B cell (primary cell): ENCODE measurements around the gene NPR1. TPM values are rescaled to one million over a fixed set of nuclear protein-coding genes. Genes with fewer than 3 reads are reported as not detected.

Source experiments
- ATAC-seq: fragments of 200-7000 bp; cut with Tn5 transposase; one replicate; pipeline ENCODE4 v1.10.0; 2021; ENCODE audit warnings: low read depth, mild to moderate bottlenecking, moderate number of reproducible peaks, moderate library complexity
- CTCF ChIA-PET: fragments of 350-600 bp; sonication (Branson Sonifier 250); formaldehyde crosslinking; loops from one replicate; lab custom pipeline; 2021; ENCODE audit warnings: antibody characterized with exemption, inconsistent platforms; lab: Charles Lee
- POLR2A ChIA-PET: fragments of 350-600 bp; sonication (Branson Sonifier 250); formaldehyde crosslinking; loops from one replicate; lab custom pipeline; 2021; ENCODE audit warnings: antibody characterized with exemption; lab: Charles Lee
- DNase-seq: peaks from one replicate; pipeline ENCODE4 v3.0.0; 2013
- H2AFZ ChIP-seq: 2 replicates; pipeline ENCODE4 v1.6.1; 2012; ENCODE audit warnings: mild to moderate bottlenecking, low read depth, low read length; ENCODE audit not compliant: insufficient read depth, poor library complexity, severe bottlenecking
- H3K27ac ChIP-seq, 2 donors: 1 replicate in 1 of 2; 2 replicates in 1 of 2; pipeline ENCODE4 v1.5.1; 2012 to 2013; ENCODE audit warnings: low read length in 2 of 2, mild to moderate bottlenecking in 2 of 2, moderate library complexity in 1 of 2
- H3K27me3 ChIP-seq, 4 experiments: fragments of 200-600 bp in 1 of 4; sonication (generic) in 1 of 4; replicated peaks in 1 of 4; 1 replicate in 2 of 4; 2 replicates in 2 of 4; pipeline versions ENCODE4 v1.6.1 to v1.7.0; 2013 to 2016; ENCODE audit warnings: low read length in 3 of 4, mild to moderate bottlenecking in 2 of 4, mixed read lengths in 1 of 4, moderate library complexity in 1 of 4; ENCODE audit not compliant: insufficient read depth in 4 of 4, control insufficient read depth in 3 of 4; ENCODE audit errors: control extremely low read depth in 1 of 4
- H3K36me3 ChIP-seq, 2 experiments: replicated peaks in 1 of 2; 1 replicate in 1 of 2; 2 replicates in 1 of 2; pipeline versions ENCODE4 v1.6.1 to v1.7.1; 2013; ENCODE audit warnings: low read length in 1 of 2; ENCODE audit not compliant: insufficient read depth in 2 of 2, control insufficient read depth in 1 of 2; ENCODE audit errors: control extremely low read depth in 1 of 2, extremely low read depth in 1 of 2
- H3K4me1 ChIP-seq, 2 donors: fragments of 200-600 bp in 1 of 2; sonication (generic) in 1 of 2; 1 replicate in 1 of 2; 2 replicates in 1 of 2; pipeline versions ENCODE4 v1.5.1 to v1.6.1; 2013 to 2017; ENCODE audit warnings: low read length in 2 of 2; ENCODE audit not compliant: control insufficient read depth in 2 of 2, insufficient read depth in 2 of 2
- H3K4me2 ChIP-seq: replicated peaks from 2 replicates; pipeline ENCODE3; 2012; ENCODE audit warnings: mild to moderate bottlenecking, low read depth, low read length; ENCODE audit not compliant: poor library complexity, severe bottlenecking
- H3K4me3 ChIP-seq, 5 experiments: fragments of 200-600 bp in 1 of 5; sonication (generic) in 1 of 5; 1 replicate in 3 of 5; 2 replicates in 2 of 5; pipeline versions ENCODE4 v1.5.1 to v1.7.0; 2011 to 2016; ENCODE audit warnings: low read length in 4 of 5, mild to moderate bottlenecking in 4 of 5, low read depth in 2 of 5, control low read depth in 1 of 5, moderate library complexity in 1 of 5; ENCODE audit not compliant: insufficient read depth in 1 of 5; ENCODE audit errors: control extremely low read depth in 1 of 5, extremely low read depth in 1 of 5
- H3K79me2 ChIP-seq: fragments of 200-600 bp; sonication (generic); one replicate; pipeline ENCODE4 v1.6.0; 2016; ENCODE audit warnings: low read length; ENCODE audit not compliant: control insufficient read depth, insufficient read depth
- H3K9ac ChIP-seq: fragments of 200-600 bp; sonication (generic); 2 replicates; pipeline ENCODE4 v1.6.1; 2017; ENCODE audit warnings: mild to moderate bottlenecking, low read length, moderate library complexity
- H3K9me3 ChIP-seq, 3 donors: one replicate each; pipeline versions ENCODE4 v1.6.1 to v1.7.1; 2013; ENCODE audit warnings: low read length in 2 of 3; ENCODE audit not compliant: control insufficient read depth in 2 of 3, insufficient read depth in 1 of 3; ENCODE audit errors: control extremely low read depth in 1 of 3
- H4K20me1 ChIP-seq: 2 replicates; pipeline ENCODE4 v1.6.0; 2012; ENCODE audit warnings: mild to moderate bottlenecking, low read length; ENCODE audit not compliant: insufficient read depth, control insufficient read depth, poor library complexity, severe bottlenecking
- H3K27ac Mint-ChIP-seq: one replicate; pipeline ENCODE4 v1.8.0; 2021; ENCODE audit warnings: mixed read lengths
- H3K27me3 Mint-ChIP-seq: one replicate; pipeline ENCODE4 v1.8.0; 2021; ENCODE audit warnings: mixed read lengths
- H3K4me1 Mint-ChIP-seq: one replicate; pipeline ENCODE4 v1.8.0; 2021; ENCODE audit warnings: mixed read lengths
- H3K4me3 Mint-ChIP-seq: one replicate; pipeline ENCODE4 v1.8.0; 2021; ENCODE audit warnings: mixed read lengths
- H3K9me3 Mint-ChIP-seq: one replicate; pipeline ENCODE4 v1.8.0; 2022; ENCODE audit warnings: mixed read lengths; ENCODE audit not compliant: insufficient read depth
- EZH2 ChIP-seq: IDR thresholded peaks from 2 replicates; pipeline ENCODE4 v1.6.1; 2012; ENCODE audit warnings: borderline replicate concordance, low read depth, mild to moderate bottlenecking, moderate library complexity, low read length; ENCODE audit not compliant: insufficient read depth, poor library complexity, severe bottlenecking
- WGBS: methylation state at CpG from one replicate; pipeline ENCODE4 v1.1.5; 2013; ENCODE audit warnings: missing lambda C conversion rate; ENCODE audit not compliant: insufficient coverage; 5-methylcytosine and 5-hydroxymethylcytosine counted together
- intact Hi-C: fragments of 100-400 bp; cut with micrococcal nuclease; formaldehyde crosslinking; loops from one replicate; pipeline ENCODE4 v1.10.0; 2022
- polyA plus RNA-seq: library from polyadenylated mRNA; depleted of rRNA; stranded (reverse); fragments of >200 nt; gene quantifications from 2 replicates; pipeline ENCODE4 v1.2.3, GENCODE V29; 2012
- total RNA-seq, 2 donors: library from RNA; stranded (reverse); fragments of 120-200 nt in 1 of 2; gene quantifications; 1 replicate in 1 of 2; 2 replicates in 1 of 2; pipeline versions ENCODE4 v1.2.3 to v1.2.4, GENCODE V29; 2013 to 2022
- TF ChIP-seq, protein P1 (sequence below): fragments of 200-600 bp; IDR thresholded peaks from one replicate; pipeline ENCODE4 v1.8.0; 2022; ENCODE audit warnings: antibody characterized with exemption, mild to moderate bottlenecking

NPR1 gene
- total and polyA plus RNA-seq, 2 donors (not counting 1 experiment from before 2014, with no cell fraction given), result 0.37 TPM; not detected in 1

DNA sequence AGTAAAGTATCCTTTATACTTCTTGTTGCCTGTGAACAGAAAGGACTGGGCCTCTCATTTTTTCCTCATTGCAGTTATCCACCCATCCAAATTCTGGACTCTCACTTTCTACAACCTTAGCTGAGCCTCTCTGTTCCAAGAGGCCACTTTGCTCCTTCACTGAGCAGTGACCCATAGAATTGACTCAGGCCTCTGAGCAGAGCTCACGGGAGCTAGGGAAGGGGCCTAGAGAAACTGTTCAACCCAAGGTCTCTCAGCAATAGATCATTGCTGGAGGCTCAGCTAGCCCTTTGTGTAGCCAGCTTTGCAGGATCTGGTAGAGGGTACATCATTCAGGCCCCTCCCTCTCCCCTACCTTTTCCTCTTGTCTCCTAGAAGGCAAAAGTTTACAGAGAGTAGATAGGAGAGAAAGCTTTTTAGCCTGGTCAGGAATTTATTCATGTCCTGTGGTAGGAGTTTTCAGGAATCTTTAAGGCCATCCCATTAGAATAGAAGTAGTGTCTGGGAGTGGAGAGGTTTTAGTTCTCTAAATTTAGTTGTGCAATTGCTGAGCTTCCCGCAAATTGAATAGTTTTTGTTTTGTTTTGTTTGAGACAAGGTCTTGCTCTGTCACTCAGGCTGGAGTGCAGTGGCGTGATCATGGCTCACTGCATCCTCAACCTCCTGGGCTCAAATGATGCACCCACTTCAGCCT, 56.1 kb downstream of the NPR1 start:
- no peak overlapping the region for H3K4me3 ChIP-seq
- H3K79me2 ChIP-seq, result peaks cover 31% of the 10 kb centered on the region
- no peak overlapping the region for H3K4me2 ChIP-seq
- no peaks in the 10 kb centered on the region for H3K27me3 Mint-ChIP-seq
- 93% methylated on average over 2 of the region's 3 CpGs for WGBS
- H3K9me3 Mint-ChIP-seq, result no peaks in the 10 kb centered on the region
- no peaks in the 10 kb centered on the region for H4K20me1 ChIP-seq
- H3K36me3 ChIP-seq, result peaks cover 0 to 10% of the 10 kb centered on the region in 2 experiments
- POLR2A ChIA-PET, result interaction anchor here (0.5 kb wide), 1 partner anchor 196 kb away, joined by 4 read pairs; no protein-coding TSS in a partner anchor
- H3K4me1 Mint-ChIP-seq, result peaks cover 24% of the 10 kb centered on the region
- TF ChIP-seq, protein P1, sequence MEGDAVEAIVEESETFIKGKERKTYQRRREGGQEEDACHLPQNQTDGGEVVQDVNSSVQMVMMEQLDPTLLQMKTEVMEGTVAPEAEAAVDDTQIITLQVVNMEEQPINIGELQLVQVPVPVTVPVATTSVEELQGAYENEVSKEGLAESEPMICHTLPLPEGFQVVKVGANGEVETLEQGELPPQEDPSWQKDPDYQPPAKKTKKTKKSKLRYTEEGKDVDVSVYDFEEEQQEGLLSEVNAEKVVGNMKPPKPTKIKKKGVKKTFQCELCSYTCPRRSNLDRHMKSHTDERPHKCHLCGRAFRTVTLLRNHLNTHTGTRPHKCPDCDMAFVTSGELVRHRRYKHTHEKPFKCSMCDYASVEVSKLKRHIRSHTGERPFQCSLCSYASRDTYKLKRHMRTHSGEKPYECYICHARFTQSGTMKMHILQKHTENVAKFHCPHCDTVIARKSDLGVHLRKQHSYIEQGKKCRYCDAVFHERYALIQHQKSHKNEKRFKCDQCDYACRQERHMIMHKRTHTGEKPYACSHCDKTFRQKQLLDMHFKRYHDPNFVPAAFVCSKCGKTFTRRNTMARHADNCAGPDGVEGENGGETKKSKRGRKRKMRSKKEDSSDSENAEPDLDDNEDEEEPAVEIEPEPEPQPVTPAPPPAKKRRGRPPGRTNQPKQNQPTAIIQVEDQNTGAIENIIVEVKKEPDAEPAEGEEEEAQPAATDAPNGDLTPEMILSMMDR, result no peak
- no peak for TF ChIP-seq EZH2
- no peaks in the 10 kb centered on the region for H3K27me3 ChIP-seq
- DNase-seq (no peak), ATAC-seq (no peak)
- no peak overlapping the region for H3K9ac ChIP-seq
- H3K27ac ChIP-seq, result no peak overlapping the region
- no peak overlapping the region for H3K27ac Mint-ChIP-seq
- H3K9me3 ChIP-seq, result no peaks in the 10 kb centered on the region
- intact Hi-C loops, result no loop called here
- H3K4me3 Mint-ChIP-seq, result no peak overlapping the region
- no peak overlapping the region for H2AFZ ChIP-seq
- CTCF ChIA-PET, result interaction anchor here (0.9 to 1.4 kb wide), 2 partner anchors 163 to 224 kb away, joined by 3 to 4 read pairs; no protein-coding TSS in a partner anchor
- no peaks in the 10 kb centered on the region for H3K4me1 ChIP-seq

DNA sequence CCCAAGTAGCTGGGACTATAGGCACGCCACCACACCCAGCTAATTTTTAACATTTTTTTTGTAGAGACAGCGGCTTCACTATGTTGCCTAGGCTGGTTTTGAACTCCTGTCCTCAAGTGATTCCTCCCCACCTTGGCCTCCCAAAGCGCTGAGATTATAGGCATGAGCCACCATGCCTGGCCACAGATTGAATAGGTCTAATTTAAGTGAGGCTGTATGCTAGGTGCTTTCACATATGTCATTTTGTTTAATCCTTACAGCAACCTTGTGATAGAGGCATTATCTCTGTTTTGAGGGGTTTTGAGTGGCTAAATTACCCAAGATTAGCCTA, 56.6 kb downstream of the NPR1 start:
- H3K4me1 ChIP-seq, result no peaks in the 10 kb centered on the region
- H4K20me1 ChIP-seq, result no peaks in the 10 kb centered on the region
- no peaks in the 10 kb centered on the region for H3K27me3 Mint-ChIP-seq
- ChIA-PET POLR2A (interaction anchor here (0.5 kb wide), 1 partner anchor 196 kb away, joined by 4 read pairs; no protein-coding TSS in a partner anchor), CTCF (interaction anchor here (0.7 to 1.4 kb wide), 3 partner anchors 163 to 252 kb away, joined by 3 to 4 read pairs (median 4); partner anchors contain the start of gene RAB13)
- H3K27ac Mint-ChIP-seq, result no peak overlapping the region
- intact Hi-C loops, result no loop called here
- no peak overlapping the region for H3K27ac ChIP-seq
- ATAC-seq, result no peak
- WGBS, result 100% methylated on average over 1 of the region's 3 CpGs
- DNase-seq, result no peak
- peaks cover 31% of the 10 kb centered on the region for H3K79me2 ChIP-seq
- no peak overlapping the region for H3K4me3 ChIP-seq
- no peak overlapping the region for H3K9ac ChIP-seq
- no peaks in the 10 kb centered on the region for H3K9me3 ChIP-seq
- no peak overlapping the region for H3K4me3 Mint-ChIP-seq
- no peaks in the 10 kb centered on the region for H3K27me3 ChIP-seq
- no peak overlapping the region for H3K4me2 ChIP-seq
- no peaks in the 10 kb centered on the region for H3K9me3 Mint-ChIP-seq
- no peak overlapping the region for H2AFZ ChIP-seq
- peaks cover 21% of the 10 kb centered on the region for H3K4me1 Mint-ChIP-seq
- H3K36me3 ChIP-seq, result peaks cover 0 to 10% of the 10 kb centered on the region in 2 experiments
- TF ChIP-seq, protein P1, result no peak
- no peak for TF ChIP-seq EZH2
